H9 (cell line): Measurements from ENCODE around the gene BTRC. TPM values are rescaled to one million over a fixed set of nuclear protein-coding genes. Genes with fewer than 3 reads are reported as not detected.
A peak's percentile ranks its signal among the peaks of the same experiment; 100 is the strongest.
"Not testable (repeated sequence)": the region's sequence is repeated elsewhere in the genome, so short reads cannot be mapped to it uniquely, and the experiment has no call there.

Experiments used
- DNase-seq: peaks from one replicate; pipeline ENCODE4 v3.0.0-alpha.2; 2017
- H2AFZ ChIP-seq: one replicate; pipeline ENCODE4 v1.6.1; 2013; ENCODE audit warnings: mild to moderate bottlenecking, low read length, control low read depth, moderate library complexity
- H2AK5ac ChIP-seq: 2 replicates; pipeline ENCODE4 v1.6.1; 2013; ENCODE audit warnings: low read length, control low read depth, mixed read lengths; ENCODE audit not compliant: insufficient read length
- H2BK120ac ChIP-seq: one replicate; pipeline ENCODE4 v1.6.1; 2013; ENCODE audit warnings: low read depth, mild to moderate bottlenecking, low read length, control low read depth, inconsistent platforms; ENCODE audit not compliant: poor library complexity, severe bottlenecking
- H2BK12ac ChIP-seq: 2 replicates; pipeline ENCODE4 v1.6.1; 2013; ENCODE audit warnings: low read length, control low read depth, mixed read lengths, low read depth; ENCODE audit not compliant: insufficient read length
- H2BK15ac ChIP-seq: 2 replicates; pipeline ENCODE4 v1.6.1; 2013; ENCODE audit warnings: low read depth, low read length, control low read depth
- H2BK20ac ChIP-seq: one replicate; pipeline ENCODE4 v1.6.1; 2013; ENCODE audit warnings: low read depth, mild to moderate bottlenecking, low read length, control low read depth, inconsistent platforms; ENCODE audit not compliant: poor library complexity, severe bottlenecking
- H2BK5ac ChIP-seq: 2 replicates; pipeline ENCODE4 v1.6.1; 2013; ENCODE audit warnings: low read length, control low read depth, mixed read lengths; ENCODE audit not compliant: insufficient read length
- H3K14ac ChIP-seq: 2 replicates; pipeline ENCODE4 v1.6.1; 2013; ENCODE audit warnings: low read length, control low read depth; ENCODE audit not compliant: insufficient read depth
- H3K18ac ChIP-seq: 2 replicates; pipeline ENCODE4 v1.6.1; 2013; ENCODE audit warnings: low read depth, mild to moderate bottlenecking, mixed read lengths, low read length, control low read depth; ENCODE audit not compliant: insufficient read length
- H3K23ac ChIP-seq: 2 replicates; pipeline ENCODE4 v1.6.1; 2013; ENCODE audit warnings: low read length, control low read depth, mixed read lengths, low read depth; ENCODE audit not compliant: insufficient read length
- H3K23me2 ChIP-seq: 2 replicates; pipeline ENCODE4 v1.6.1; 2013; ENCODE audit warnings: low read depth, mild to moderate bottlenecking, mixed read lengths, low read length, control low read depth; ENCODE audit not compliant: insufficient read length, poor library complexity, severe bottlenecking
- H3K27ac ChIP-seq: 2 replicates; pipeline ENCODE4 v1.5.1; 2013; ENCODE audit warnings: low read length, control low read depth, mixed read lengths, low read depth; ENCODE audit not compliant: insufficient read length
- H3K27me3 ChIP-seq: 2 replicates; pipeline ENCODE4 v1.6.1; 2013; ENCODE audit warnings: low read length, control low read depth, inconsistent platforms; ENCODE audit not compliant: insufficient read depth
- H3K4ac ChIP-seq: 2 replicates; pipeline ENCODE4 v1.6.1; 2013; ENCODE audit warnings: low read depth, mild to moderate bottlenecking, control low read depth, inconsistent platforms, low read length, moderate library complexity
- H3K4me1 ChIP-seq: 2 replicates; pipeline ENCODE4 v1.6.1; 2013; ENCODE audit warnings: low read length, control low read depth, inconsistent platforms; ENCODE audit not compliant: insufficient read depth
- H3K4me2 ChIP-seq: 2 replicates; pipeline ENCODE4 v1.6.1; 2013; ENCODE audit warnings: low read length, control low read depth, mixed read lengths; ENCODE audit not compliant: insufficient read length, insufficient read depth
- H3K56ac ChIP-seq: 2 replicates; pipeline ENCODE4 v1.6.1; 2013; ENCODE audit warnings: low read depth, mild to moderate bottlenecking, mixed read lengths, low read length, control low read depth; ENCODE audit not compliant: insufficient read length
- H3K79me1 ChIP-seq: 2 replicates; pipeline ENCODE4 v1.6.1; 2013; ENCODE audit warnings: low read depth, mild to moderate bottlenecking, moderate library complexity, low read length, control low read depth, inconsistent platforms; ENCODE audit not compliant: insufficient read depth, poor library complexity, severe bottlenecking
- H3K79me2 ChIP-seq: 2 replicates; pipeline ENCODE4 v1.6.1; 2013; ENCODE audit warnings: low read length, control low read depth, inconsistent platforms; ENCODE audit not compliant: insufficient read depth
- H3K9ac ChIP-seq: 2 replicates; pipeline ENCODE4 v1.6.1; 2013; ENCODE audit warnings: low read length, control low read depth, mixed read lengths; ENCODE audit not compliant: insufficient read length; ENCODE audit errors: extremely low read depth
- H3K9me3 ChIP-seq: one replicate; pipeline ENCODE4 v1.6.1; 2013; ENCODE audit warnings: low read depth, low read length, inconsistent platforms; ENCODE audit not compliant: control insufficient read depth
- H3T11ph ChIP-seq: one replicate; pipeline ENCODE4 v1.6.1; 2013; ENCODE audit warnings: mild to moderate bottlenecking, low read length, control low read depth, inconsistent platforms
- H4K20me1 ChIP-seq: one replicate; pipeline ENCODE4 v1.6.1; 2013; ENCODE audit not compliant: control insufficient read depth, insufficient read length, insufficient read depth
- H4K5ac ChIP-seq: 2 replicates; pipeline ENCODE4 v1.6.1; 2013; ENCODE audit warnings: low read depth, mild to moderate bottlenecking, mixed read lengths, low read length, control low read depth; ENCODE audit not compliant: insufficient read length
- H4K8ac ChIP-seq: replicated peaks from 2 replicates; pipeline ENCODE4 v1.6.1; 2013; ENCODE audit warnings: low read length, control low read depth, mixed read lengths, low read depth; ENCODE audit not compliant: insufficient read length
- H4K91ac ChIP-seq: 2 replicates; pipeline ENCODE4 v1.6.1; 2013; ENCODE audit warnings: low read depth, mild to moderate bottlenecking, moderate library complexity, mixed read lengths, low read length, control low read depth; ENCODE audit not compliant: insufficient read length
- H3K27ac Mint-ChIP-seq, 3 experiments: 2 replicates in 2 of 3; 3 replicates in 1 of 3; pipeline ENCODE4 v1.8.0; 2020 to 2021; ENCODE audit warnings: mixed read lengths in 3 of 3, mild to moderate bottlenecking in 1 of 3, moderate library complexity in 1 of 3
- H3K27me3 Mint-ChIP-seq: 2 replicates; pipeline ENCODE4 v1.8.0; 2021; ENCODE audit warnings: low read depth, mild to moderate bottlenecking, moderate library complexity, mixed read lengths
- H3K36me3 Mint-ChIP-seq, 3 experiments: 2 replicates in 2 of 3; 3 replicates in 1 of 3; pipeline ENCODE4 v1.8.0; 2020 to 2021; ENCODE audit warnings: low read depth in 3 of 3, mixed read lengths in 3 of 3; ENCODE audit not compliant: insufficient read depth in 1 of 3
- H3K4me1 Mint-ChIP-seq, 2 experiments: 2 replicates each; pipeline ENCODE4 v1.8.0; 2020; ENCODE audit warnings: mixed read lengths in 2 of 2
- H3K4me3 Mint-ChIP-seq, 2 experiments: 2 replicates in 1 of 2; 3 replicates in 1 of 2; pipeline ENCODE4 v1.8.0; 2020 to 2021; ENCODE audit warnings: mild to moderate bottlenecking in 2 of 2, mixed read lengths in 2 of 2, moderate library complexity in 1 of 2
- H3K9me3 Mint-ChIP-seq, 2 experiments: 2 replicates in 1 of 2; 3 replicates in 1 of 2; pipeline ENCODE4 v1.8.0; 2020; ENCODE audit warnings: mild to moderate bottlenecking in 2 of 2, mixed read lengths in 2 of 2, moderate library complexity in 1 of 2
- CTCF ChIP-seq: fragments of 200-600 bp; sonication (generic); conservative IDR thresholded peaks from 3 replicates; pipeline ENCODE4 v1.8.0; 2021; ENCODE audit warnings: antibody characterized with exemption, mild to moderate bottlenecking
- WGBS: extraction: QIAGEN DNeasy Blood & Tissue Kit; methylation state at CpG from one replicate; pipeline ENCODE4 v1.1.7; 2013; ENCODE audit warnings: missing lambda C conversion rate, low lambda C conversion rate, mixed read lengths; ENCODE audit not compliant: insufficient read length; ENCODE audit errors: extremely low coverage; 5-methylcytosine and 5-hydroxymethylcytosine counted together
- total RNA-seq: library from RNA; stranded (reverse); gene quantifications from 2 replicates; pipeline ENCODE4 v1.2.1, GENCODE V29; 2021

Gene BTRC
- total RNA-seq, 1 experiment from 2014 or later, result 24.2 TPM

- Histone ChIP-seq H3K18ac (no peak overlapping the region), H2BK120ac (no peak overlapping the region), H3K4ac (no peak overlapping the region), H2BK12ac (no peak overlapping the region), H3K14ac (no peak overlapping the region), H4K91ac (no peak overlapping the region), H4K20me1 (no peaks in the 10 kb centered on the region), H3K4me2 (peak overlapping the region; percentile 98), H3K56ac (no peak overlapping the region), H2BK5ac (no peak overlapping the region), H3K9ac (no peak overlapping the region), H3K27ac (no peak overlapping the region), H3K27me3 (no peaks in the 10 kb centered on the region), H2AK5ac (no peak overlapping the region), H3K79me1 (no peaks in the 10 kb centered on the region), H4K5ac (no peak overlapping the region), H3K79me2 (no peaks in the 10 kb centered on the region; the same call in 1 of the 2 replicates), H4K8ac (no peak overlapping the region), H2AFZ (no peak overlapping the region), H3K23ac (no peak overlapping the region), H3T11ph (no peak overlapping the region), H2BK15ac (no peak overlapping the region), H3K23me2 (peaks cover 12% of the 10 kb centered on the region), H3K4me1 (peaks cover 5% of the 10 kb centered on the region), H2BK20ac (no peak overlapping the region), H3K9me3 (no peaks in the 10 kb centered on the region)
- Mint-ChIP-seq H3K4me1 (peaks cover 18 to 19% of the 10 kb centered on the region in 2 experiments), H3K36me3 (peaks cover 11 to 25% (median 15%) of the 10 kb centered on the region in 3 experiments), H3K27me3 (no peaks in the 10 kb centered on the region), H3K9me3 (no peaks in the 10 kb centered on the region), H3K27ac (no peak overlapping the region), H3K4me3 (peak overlapping the region; percentile 93 to 95)
- no CpG with 5 or more reads among the region's 5 CpGs for WGBS
- TF ChIP-seq CTCF, result no peak
- DNase-seq, result no peak
Measured at GRCh38 chr10:101588879-101589278, 234.9 kb downstream of the BTRC start.

- H3K4me1 ChIP-seq, H3K36me3 Mint-ChIP-seq, H4K5ac ChIP-seq, H4K91ac ChIP-seq, H4K8ac ChIP-seq, H3K79me2 ChIP-seq, H4K20me1 ChIP-seq, H3T11ph ChIP-seq, H2BK15ac ChIP-seq, H2BK120ac ChIP-seq, H3K4me3 Mint-ChIP-seq, H3K18ac ChIP-seq, DNase-seq, H3K27ac ChIP-seq, H3K4me2 ChIP-seq, H3K9ac ChIP-seq, H3K27me3 ChIP-seq, H3K4ac ChIP-seq, H2BK5ac ChIP-seq, H3K27me3 Mint-ChIP-seq, H2AFZ ChIP-seq, H2AK5ac ChIP-seq, H2BK12ac ChIP-seq, H3K27ac Mint-ChIP-seq, H3K56ac ChIP-seq, H3K23ac ChIP-seq, H3K79me1 ChIP-seq, H3K14ac ChIP-seq, H3K9me3 Mint-ChIP-seq, H3K23me2 ChIP-seq, H2BK20ac ChIP-seq, H3K9me3 ChIP-seq: not testable (repeated sequence)
- WGBS, result no CpG with 5 or more reads among the region's 2 CpGs
- H3K4me1 Mint-ChIP-seq, result peaks cover 19 to 30% of the 10 kb centered on the region in 2 experiments
Measured at GRCh38 chr10:101593331-101593730, 239.4 kb downstream of the BTRC start.
